Omental fat pad (tissue), 4 donors: Measurements from ENCODE around the gene MPPED2. TPM values are rescaled to one million over a fixed set of nuclear protein-coding genes. Genes with fewer than 3 reads are reported as not detected.

Experiments
- ATAC-seq: fragments of 150-250 bp; one replicate; pipeline ENCODE4 v1.9.1; 2016; ENCODE audit warnings: mild to moderate bottlenecking, moderate library complexity; ENCODE audit not compliant: low FRiP score
- DNase-seq: peaks from one replicate; pipeline ENCODE4 v3.0.0-alpha.2; 2019; ENCODE audit warnings: low spot score
- total RNA-seq, 4 donors: library from RNA; depleted of rRNA; stranded (reverse); fragments of >200 nt; gene quantifications; one replicate each; pipeline ENCODE4 v1.1.0, GENCODE V29; 2016
- TF ChIP-seq, protein P1 (sequence below), 3 donors: fragments of 450-650 bp; IDR thresholded peaks; one replicate each; pipeline ENCODE4 v1.5.1; 2016 to 2017; ENCODE audit warnings: antibody characterized with exemption in 3 of 3, mild to moderate bottlenecking in 3 of 3, moderate library complexity in 2 of 3

Gene MPPED2
- total RNA-seq, 4 donors from 2014 or later, result 5.6 to 12.0 (median 8.7) TPM

DNA sequence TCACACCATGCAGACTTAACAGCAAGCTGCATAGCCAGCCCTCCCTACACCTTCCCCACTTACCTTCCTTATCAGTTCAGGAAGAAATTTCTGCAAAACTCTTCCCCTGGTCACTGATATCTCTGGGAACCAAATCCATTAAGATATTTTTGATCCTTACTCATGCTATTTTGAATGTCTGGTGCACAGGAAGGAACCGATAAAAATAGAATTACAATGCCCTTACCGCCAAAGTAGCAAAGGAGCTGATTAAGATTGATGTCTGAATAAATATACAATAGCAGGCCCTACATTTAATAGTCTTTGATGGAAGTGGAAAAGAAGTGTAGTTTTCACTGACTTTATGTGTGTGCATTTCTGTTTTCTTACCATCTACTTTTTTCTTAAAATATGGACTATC, 117.3 kb downstream of the MPPED2 start:
- DNase-seq (no peak), ATAC-seq (no peak)
- TF ChIP-seq, protein P1, sequence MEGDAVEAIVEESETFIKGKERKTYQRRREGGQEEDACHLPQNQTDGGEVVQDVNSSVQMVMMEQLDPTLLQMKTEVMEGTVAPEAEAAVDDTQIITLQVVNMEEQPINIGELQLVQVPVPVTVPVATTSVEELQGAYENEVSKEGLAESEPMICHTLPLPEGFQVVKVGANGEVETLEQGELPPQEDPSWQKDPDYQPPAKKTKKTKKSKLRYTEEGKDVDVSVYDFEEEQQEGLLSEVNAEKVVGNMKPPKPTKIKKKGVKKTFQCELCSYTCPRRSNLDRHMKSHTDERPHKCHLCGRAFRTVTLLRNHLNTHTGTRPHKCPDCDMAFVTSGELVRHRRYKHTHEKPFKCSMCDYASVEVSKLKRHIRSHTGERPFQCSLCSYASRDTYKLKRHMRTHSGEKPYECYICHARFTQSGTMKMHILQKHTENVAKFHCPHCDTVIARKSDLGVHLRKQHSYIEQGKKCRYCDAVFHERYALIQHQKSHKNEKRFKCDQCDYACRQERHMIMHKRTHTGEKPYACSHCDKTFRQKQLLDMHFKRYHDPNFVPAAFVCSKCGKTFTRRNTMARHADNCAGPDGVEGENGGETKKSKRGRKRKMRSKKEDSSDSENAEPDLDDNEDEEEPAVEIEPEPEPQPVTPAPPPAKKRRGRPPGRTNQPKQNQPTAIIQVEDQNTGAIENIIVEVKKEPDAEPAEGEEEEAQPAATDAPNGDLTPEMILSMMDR (IDR thresholded peaks at IDR 0.05), result no peak

DNA sequence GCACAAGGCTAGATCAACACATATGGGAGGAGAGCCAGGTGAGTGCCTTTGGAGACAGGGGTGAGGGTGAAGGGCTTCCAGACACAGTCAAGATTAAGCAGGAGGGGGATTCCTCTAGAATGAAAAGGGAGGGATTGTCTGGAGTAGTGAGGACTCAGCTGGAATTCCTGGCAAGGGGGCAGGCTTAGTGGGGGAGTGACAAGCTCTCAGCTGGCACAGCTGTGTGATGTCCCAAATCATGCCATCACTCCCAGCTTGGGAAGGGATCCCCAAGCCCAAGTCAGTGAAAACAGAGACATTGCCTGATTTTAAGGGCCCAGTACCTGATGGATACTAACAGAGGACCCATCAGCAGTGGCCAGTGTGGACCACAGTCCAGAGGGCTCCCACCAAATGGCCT, 119.0 kb downstream of the MPPED2 start:
- DNase-seq (no peak), ATAC-seq (no peak)
- TF ChIP-seq, protein P1 (IDR thresholded peaks at IDR 0.05), result no peak

DNA sequence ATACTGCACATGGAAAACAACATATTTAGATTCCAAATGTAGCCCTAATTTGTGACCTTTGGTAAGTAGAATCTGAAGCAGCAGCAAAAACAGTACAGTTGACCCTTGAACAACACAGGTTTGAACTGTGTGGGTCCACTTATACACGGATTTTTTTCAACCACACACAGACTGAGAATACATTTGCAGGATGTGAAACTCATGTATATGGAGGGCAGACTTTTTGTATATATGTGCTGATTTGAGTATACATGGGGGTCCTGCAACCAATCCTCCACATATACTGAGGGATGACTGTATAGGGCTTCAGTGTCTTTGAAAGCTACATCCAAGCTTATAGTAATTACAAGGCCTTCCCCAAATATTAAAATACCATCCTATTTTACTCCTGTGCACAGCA, 120.5 kb downstream of the MPPED2 start:
- no peak for ATAC-seq
- no peak for DNase-seq
- TF ChIP-seq, protein P1 (IDR thresholded peaks at IDR 0.05), result no peak

DNA sequence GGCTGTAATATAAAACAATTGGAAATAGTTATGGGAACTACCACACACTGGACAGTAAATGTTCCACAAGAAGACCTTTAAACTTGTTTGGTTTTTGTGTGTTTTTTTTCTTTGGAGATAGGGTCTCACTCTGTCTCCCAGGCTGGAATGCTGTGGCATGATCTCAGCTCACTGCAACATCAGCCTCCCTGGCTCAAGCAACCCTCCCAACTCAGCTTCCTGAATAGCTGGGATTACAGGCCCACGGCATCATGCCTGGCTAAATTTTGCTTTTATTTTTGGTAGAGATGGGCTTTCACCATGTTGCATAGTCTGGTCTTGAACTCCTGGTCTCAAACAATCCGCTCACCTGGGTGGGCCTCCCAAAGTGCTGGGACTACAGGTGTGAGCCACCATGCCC, 121.0 kb downstream of the MPPED2 start:
- DNase-seq (no peak), ATAC-seq (no peak)
- TF ChIP-seq, protein P1 (IDR thresholded peaks at IDR 0.05), result no peak

DNA sequence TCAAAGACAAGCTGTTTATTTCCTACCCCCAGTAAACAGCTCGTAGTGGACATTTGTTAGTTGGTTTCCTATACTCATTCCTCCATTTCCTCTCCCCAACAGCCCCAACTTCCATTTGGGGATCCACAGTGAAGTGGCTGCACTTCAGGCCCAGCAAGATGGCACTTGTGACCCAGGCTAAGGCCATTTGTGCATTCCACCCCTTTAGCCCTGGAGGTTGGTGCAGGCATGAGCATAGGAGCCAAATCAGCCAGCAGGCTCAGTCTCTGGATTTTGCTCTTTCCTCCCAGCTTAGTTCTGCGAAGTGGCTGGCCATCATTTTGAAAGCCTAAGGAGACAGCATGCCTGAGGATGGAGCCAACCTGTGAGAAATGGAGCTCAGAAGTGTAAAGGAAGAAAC, 122.9 kb downstream of the MPPED2 start:
- ATAC-seq (no peak), DNase-seq (no peak)
- TF ChIP-seq, protein P1 (IDR thresholded peaks at IDR 0.05), result no peak

DNA sequence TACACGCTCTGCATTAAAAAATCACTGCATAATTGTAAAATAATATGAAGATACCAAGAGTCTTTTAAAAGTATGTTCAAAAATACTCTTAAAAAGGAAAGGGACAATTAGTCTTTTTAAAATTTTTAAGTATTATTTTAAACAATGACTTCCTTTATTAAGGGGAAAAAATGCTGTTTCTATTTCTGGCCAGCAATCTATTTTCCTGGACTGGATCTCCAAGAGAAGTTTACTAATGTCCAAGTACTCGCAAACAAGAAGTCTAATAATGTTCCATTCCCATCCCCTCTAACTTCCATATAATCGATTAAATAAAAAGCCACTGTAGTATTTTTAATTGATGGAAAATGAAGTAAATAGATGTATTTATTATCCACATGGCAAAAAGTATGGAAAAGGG, 123.7 kb downstream of the MPPED2 start:
- TF ChIP-seq, protein P1 (IDR thresholded peaks at IDR 0.05), result no peak
- ATAC-seq (no peak), DNase-seq (no peak)

DNA sequence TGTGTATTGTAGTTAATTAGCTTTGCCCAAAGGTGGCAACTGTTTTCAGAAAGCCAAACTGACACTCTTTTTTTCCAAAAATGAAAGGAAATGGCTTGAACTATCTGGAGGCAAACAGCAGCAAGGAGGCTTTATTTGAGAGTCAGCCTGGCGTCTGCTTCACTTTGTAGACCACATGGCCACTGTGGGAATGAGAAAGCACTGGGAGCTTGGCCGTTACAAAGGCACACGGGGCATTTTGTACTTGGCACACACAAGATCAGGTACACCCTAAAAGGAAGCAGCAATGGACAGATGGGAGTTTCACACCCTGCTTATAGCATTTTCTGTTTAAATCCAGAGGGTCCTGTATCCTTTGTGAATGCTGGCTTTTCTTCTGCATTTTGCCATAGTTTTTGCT, 126.3 kb downstream of the MPPED2 start:
- DNase-seq (no peak), ATAC-seq (no peak)
- TF ChIP-seq, protein P1 (IDR thresholded peaks at IDR 0.05), result no peak
